Erythroblast (primary cell): ENCODE data around the gene NBEA.

Source experiments
- GATA1 ChIP-seq: IDR thresholded peaks from 2 replicates; pipeline ENCODE4 v1.6.1; 2011; ENCODE audit warnings: low read depth, mild to moderate bottlenecking, control low read depth, low read length, moderate library complexity
- POLR2A ChIP-seq: IDR thresholded peaks from 2 replicates; pipeline ENCODE4 v1.6.1; 2011; ENCODE audit warnings: mild to moderate bottlenecking, low read length

- TF ChIP-seq POLR2A: no peak
- TF ChIP-seq GATA1: no peak
Measured at GRCh38 chr13:35630551-35631275, 688.6 kb downstream of the NBEA start.
